ENCODE data around the gene INVS.

DNA sequence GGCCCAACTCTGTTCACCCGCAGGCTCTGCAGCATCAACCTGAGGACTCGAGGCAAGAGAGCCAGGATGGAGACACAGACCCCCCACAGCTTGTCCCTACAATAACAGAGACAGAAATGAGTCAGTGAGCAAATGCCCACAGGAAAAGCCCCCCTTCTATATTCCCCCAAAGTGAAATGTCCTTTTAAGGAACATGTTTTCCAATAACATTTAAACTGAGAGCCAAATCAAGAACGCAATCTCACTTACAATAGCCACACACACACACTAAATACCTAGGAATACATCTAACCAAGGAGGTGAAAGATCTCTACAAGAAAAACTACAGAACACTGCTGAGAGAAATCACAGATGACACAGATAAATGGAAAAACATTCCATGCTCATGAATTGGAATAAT lies 204.7 kb downstream of the INVS start:
- TF ChIP-seq, protein P1, sequence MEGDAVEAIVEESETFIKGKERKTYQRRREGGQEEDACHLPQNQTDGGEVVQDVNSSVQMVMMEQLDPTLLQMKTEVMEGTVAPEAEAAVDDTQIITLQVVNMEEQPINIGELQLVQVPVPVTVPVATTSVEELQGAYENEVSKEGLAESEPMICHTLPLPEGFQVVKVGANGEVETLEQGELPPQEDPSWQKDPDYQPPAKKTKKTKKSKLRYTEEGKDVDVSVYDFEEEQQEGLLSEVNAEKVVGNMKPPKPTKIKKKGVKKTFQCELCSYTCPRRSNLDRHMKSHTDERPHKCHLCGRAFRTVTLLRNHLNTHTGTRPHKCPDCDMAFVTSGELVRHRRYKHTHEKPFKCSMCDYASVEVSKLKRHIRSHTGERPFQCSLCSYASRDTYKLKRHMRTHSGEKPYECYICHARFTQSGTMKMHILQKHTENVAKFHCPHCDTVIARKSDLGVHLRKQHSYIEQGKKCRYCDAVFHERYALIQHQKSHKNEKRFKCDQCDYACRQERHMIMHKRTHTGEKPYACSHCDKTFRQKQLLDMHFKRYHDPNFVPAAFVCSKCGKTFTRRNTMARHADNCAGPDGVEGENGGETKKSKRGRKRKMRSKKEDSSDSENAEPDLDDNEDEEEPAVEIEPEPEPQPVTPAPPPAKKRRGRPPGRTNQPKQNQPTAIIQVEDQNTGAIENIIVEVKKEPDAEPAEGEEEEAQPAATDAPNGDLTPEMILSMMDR (IDR thresholded peaks at IDR 0.05; ENCODE audit: low read depth, low read length, poor library complexity, severe bottlenecking) = no peak
- TF ChIP-seq EZH2phosphoT487 (IDR thresholded peaks at IDR 0.05; ENCODE audit: borderline replicate concordance, low read length) = no peak
